ENCODE data around the gene DDX31. TPM values are rescaled to one million over a fixed set of nuclear protein-coding genes. Genes with fewer than 3 reads are reported as not detected.

DDX31 gene
- total RNA-seq: 11.7 and 13.2 TPM in 2 replicates

GRCh38 chr9:132669698-132670456, at the start of gene DDX31:
Gene DDX31, minus strand, starts transcription at chr9:132669983. Its CDS starts 49 bp downstream, at chr9:132669934.

DNA sequence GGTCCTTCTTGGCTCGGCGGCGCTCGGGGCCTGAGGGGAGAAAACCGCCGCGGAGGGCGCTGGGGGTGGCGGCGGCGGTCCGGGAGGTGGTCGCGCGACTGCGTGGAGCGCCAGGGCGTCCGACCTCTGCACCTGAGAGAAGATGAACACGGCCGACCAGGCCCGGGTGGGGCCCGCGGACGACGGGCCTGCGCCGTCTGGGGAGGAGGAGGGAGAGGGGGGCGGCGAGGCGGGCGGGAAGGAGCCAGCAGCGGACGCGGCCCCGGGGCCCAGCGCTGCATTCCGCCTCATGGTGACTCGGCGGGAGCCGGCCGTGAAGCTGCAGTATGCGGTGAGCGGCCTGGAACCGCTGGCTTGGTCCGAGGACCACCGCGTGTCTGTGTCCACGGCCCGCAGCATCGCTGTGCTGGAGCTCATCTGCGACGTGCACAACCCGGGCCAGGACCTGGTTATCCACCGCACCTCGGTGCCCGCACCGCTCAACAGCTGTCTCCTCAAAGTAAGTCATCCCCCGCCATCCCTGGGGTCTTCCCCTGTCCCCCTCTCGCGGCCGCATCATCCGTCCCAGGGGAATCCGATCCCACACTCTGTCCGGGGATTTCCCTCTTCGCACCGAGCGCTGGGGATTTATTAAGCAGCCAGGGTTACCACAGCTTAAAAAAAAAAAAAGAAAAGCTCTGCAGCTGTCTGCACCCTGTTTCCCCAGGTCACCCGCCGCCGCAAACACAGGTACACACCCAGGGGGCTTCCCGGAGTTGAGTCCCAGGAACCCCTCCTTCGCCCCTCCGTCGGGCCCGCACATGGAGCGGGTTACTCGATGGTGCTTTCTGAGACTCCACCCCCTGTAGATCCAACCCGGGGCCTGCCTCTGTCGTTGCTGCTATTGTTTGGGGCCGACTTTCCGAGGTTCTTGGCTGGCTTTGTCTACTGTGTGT, 941 bp upstream of the DDX31 start, which contains the start of gene GTF3C4:
TSS of gene GTF3C4 (plus strand) at position 8 of the 935 bp plus-strand sequence. CDS start at position 143, 135 bp downstream.

DNA sequence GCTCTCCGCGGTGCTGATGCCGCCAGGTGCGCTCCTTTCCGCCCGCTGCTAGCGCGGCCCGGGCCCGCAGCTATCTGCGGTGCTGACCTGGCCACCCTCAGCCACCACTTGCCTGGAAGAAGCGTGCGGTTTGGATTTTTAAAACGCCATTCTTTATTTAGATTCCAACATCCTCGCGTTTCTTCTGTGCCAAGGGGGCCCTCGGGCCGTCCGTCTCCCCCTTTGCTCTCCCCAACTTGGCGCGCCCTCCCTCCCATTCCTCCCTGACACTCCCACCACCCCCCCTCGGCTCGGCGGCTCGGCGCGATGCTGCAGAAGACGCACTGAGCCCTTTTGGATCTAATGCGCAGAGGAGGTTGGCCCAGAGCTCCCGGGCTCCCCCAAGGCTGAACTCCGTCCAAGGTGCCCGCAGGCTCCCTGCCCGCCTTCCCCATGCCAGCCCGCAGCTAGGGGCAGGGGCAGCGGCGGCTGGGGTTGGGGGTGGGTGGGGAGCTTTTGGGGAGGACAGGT, 87.5 kb downstream of the DDX31 start, which contains the start of gene BARHL1:
TSS of gene BARHL1 (plus strand) at position 331 of the 510 bp plus-strand sequence. CDS start 192 bp downstream, outside the sequence.

Other genes with a start within 250 kb of the DDX31 start
- gene BARHL1, start 87.4 kb downstream of the DDX31 start, total RNA-seq: not detected in 2 replicates
- gene GTF3C4, start 481 bp upstream of the DDX31 start, total RNA-seq: 14.3 and 15.0 TPM in 2 replicates
- gene AK8, start 208.3 kb upstream of the DDX31 start, total RNA-seq: 0.09 TPM in 2 replicates
- 1.3 and 1.4 TPM in 2 replicates for gene SPACA9, start 208.9 kb upstream of the DDX31 start, total RNA-seq